Measurements from ENCODE around the gene DNM3. TPM values are rescaled to one million over a fixed set of nuclear protein-coding genes. Genes with fewer than 3 reads are reported as not detected.

DNM3 gene
- total and polyA plus RNA-seq, 9 of the 15 experiments (the other 6 are each of a cell fraction or from before 2014, with no cell fraction given), result 0.08 to 0.36 (median 0.22) TPM; not detected in 1

DNA sequence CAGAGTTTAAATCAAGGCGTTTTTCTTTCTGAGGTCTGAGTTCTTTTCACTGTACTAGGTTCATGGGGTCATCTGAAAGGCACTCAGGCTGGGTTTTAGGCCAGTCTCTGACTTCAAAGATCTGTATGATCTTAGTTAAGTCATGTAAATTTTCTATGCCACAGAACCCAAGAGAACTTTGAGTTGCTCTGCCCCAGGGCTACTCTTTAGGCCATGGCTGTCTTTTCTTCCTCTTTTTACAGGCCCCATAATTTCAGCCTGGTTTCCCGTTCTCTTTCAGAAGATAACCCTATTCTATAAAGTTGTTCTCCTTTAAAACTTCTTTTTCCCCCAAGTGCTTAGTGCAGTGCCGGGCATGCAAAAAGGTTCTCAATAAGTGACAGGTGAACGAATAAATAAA, 33.7 kb upstream of the DNM3 start:
- Histone ChIP-seq H3K9me3 (replicated peaks; ENCODE audit: control insufficient read depth, insufficient read depth, low read depth, low read length) (no peaks in the 10 kb centered on the region), H3K36me3 (ENCODE audit: control insufficient read depth, insufficient read depth, low read length) (no peaks in the 10 kb centered on the region), H3K4me2 (ENCODE audit: insufficient read depth, low read length) (no peak overlapping the region), H3K9ac (ENCODE audit: insufficient read depth in 1 of 2, low read depth in 2 of 2, low read length in 2 of 2) (no peak overlapping the region), H3K79me2 (ENCODE audit: control insufficient read depth, insufficient read depth, low read length) (no peaks in the 10 kb centered on the region), H3K27me3 (ENCODE audit: control insufficient read depth in 2 of 2, insufficient read depth in 2 of 2, low read length in 2 of 2) (no peaks in the 10 kb centered on the region), H4K20me1 (replicated peaks; ENCODE audit: control insufficient read depth, insufficient read depth, low read length) (no peaks in the 10 kb centered on the region), H2AFZ (ENCODE audit: low read depth, low read length) (no peak overlapping the region), H3K4me3 (no peak overlapping the region), H3K27ac (ENCODE audit: extremely low read depth, low read depth, low read length) (no peak overlapping the region), H3K4me1 (replicated peaks in 1 of 2; ENCODE audit: control insufficient read depth in 2 of 2, insufficient read depth in 2 of 2, low read length in 2 of 2) (0 out of 5 replicates have a peak, but pooled peaks cover 0 to 3% of the 10 kb centered on the region in 2 experiments), H3K9me1 (ENCODE audit: control insufficient read depth, insufficient read depth, low read length) (no peaks in the 10 kb centered on the region)
- FAIRE-seq, result no peak
- ATAC-seq, result no peak
- ChIA-PET CTCF (ENCODE audit: low intra/inter-chr PET ratio) (no interaction called here), POLR2A (interaction anchor here (0.7 kb wide), 1 partner anchor 584 kb away, joined by 3 read pairs; no protein-coding TSS in a partner anchor)
- intact Hi-C loops (cut with micrococcal nuclease), result loop anchor here (5.0 kb wide), 1 partner anchor 115 kb away; no protein-coding TSS in a partner anchor
- in situ Hi-C loops (cut with MboI), result loop anchor here (10.0 kb wide), 1 partner anchor 587 kb away; no protein-coding TSS in a partner anchor
- no peak for DNase-seq (ENCODE audit: extremely low read depth in 1 of 4, low spot score in 3 of 4)
- no peak for TF ChIP-seq RERE (CRISPR knock-in tag; IDR thresholded peaks at IDR 0.05; ENCODE audit: borderline replicate concordance)
- no peak for TF ChIP-seq RUNX1 (IDR thresholded peaks at IDR 0.05; ENCODE audit: low read depth)
- TF ChIP-seq TFAM (CRISPR knock-in tag; conservative IDR thresholded peaks at IDR 0.05), result no peak
- 5% methylated on average over 4 of the region's 4 CpGs for WGBS (ENCODE audit: insufficient coverage, low coverage, missing lambda C conversion rate)
- no TSS peak for BruUV-seq (replicated peaks)
